GM12878 (cell line): ENCODE data around the gene AGBL1. TPM values are rescaled to one million over a fixed set of nuclear protein-coding genes. Genes with fewer than 3 reads are reported as not detected.

Experiments used
- ATAC-seq: fragments of 200-7000 bp; cut with Tn5 transposase; 3 replicates; pipeline ENCODE4 v1.9.1; 2020; ENCODE audit warnings: mild to moderate bottlenecking, moderate library complexity
- BruUV-seq: library from RNA; stranded (reverse); fragments of 400-500 nt; replicated peaks from 2 replicates; lab custom pipeline; 2021; lab: Mats Ljungman, UMichigan
- CTCF ChIA-PET: fragments of 300-600 bp; sonication (Branson Sonifier 250); formaldehyde crosslinking; extraction: SDS; loops from one replicate; lab custom pipeline; 2021; ENCODE audit warnings: inconsistent platforms; lab: Yijun Ruan, JAX
- POLR2A ChIA-PET: fragments of 350-600 bp; formaldehyde crosslinking; extraction: SDS; loops from one replicate; lab custom pipeline; 2021; ENCODE audit warnings: inconsistent platforms; lab: Charles Lee
- RAD21 ChIA-PET: fragments of 300-600 bp; sonication (Branson Sonifier 250); formaldehyde crosslinking; loops from one replicate; lab custom pipeline; 2023; ENCODE audit warnings: antibody characterized with exemption; ENCODE audit not compliant: unreplicated experiment; lab: Charles Lee
- SMC1A ChIA-PET: fragments of 300-600 bp; sonication (Branson Sonifier 250); formaldehyde crosslinking; loops from one replicate; lab custom pipeline; 2023; ENCODE audit not compliant: unreplicated experiment, uncharacterized antibody; lab: Charles Lee
- DNase-seq: peaks from one replicate; pipeline ENCODE4 v3.0.0-alpha.2; 2011; ENCODE audit warnings: low read depth, low spot score
- FAIRE-seq: peaks from 3 replicates; lab custom pipeline; 2011; peaks lifted over from hg19 to GRCh38; lab: Jason Lieb, UNC
- H2AFZ ChIP-seq: 2 replicates; pipeline ENCODE4 v1.6.0; 2011; ENCODE audit warnings: low read depth, low read length, control low read depth; ENCODE audit not compliant: control insufficient read depth
- H3K27ac ChIP-seq: 2 replicates; pipeline ENCODE4 v1.5.1; 2011; ENCODE audit warnings: control low read depth; ENCODE audit not compliant: control insufficient read depth, insufficient read depth
- H3K27me3 ChIP-seq, 2 experiments: replicated peaks in 1 of 2; 2 replicates each; pipeline versions ENCODE4 v1.6.0 to v1.6.1; 2011; ENCODE audit warnings: low read length in 1 of 2; ENCODE audit not compliant: control insufficient read depth in 2 of 2, insufficient read depth in 2 of 2
- H3K36me3 ChIP-seq, 2 experiments: 2 replicates each; pipeline ENCODE4 v1.5.1; 2011; ENCODE audit warnings: low read length in 1 of 2; ENCODE audit not compliant: control insufficient read depth in 2 of 2, insufficient read depth in 2 of 2
- H3K4me1 ChIP-seq: 2 replicates; pipeline ENCODE4 v1.6.1; 2011; ENCODE audit warnings: mild to moderate bottlenecking, low read length, moderate library complexity, mixed read lengths; ENCODE audit not compliant: control insufficient read depth, insufficient read depth
- H3K4me2 ChIP-seq: 2 replicates; pipeline ENCODE4 v1.6.0; 2011; ENCODE audit warnings: control low read depth; ENCODE audit not compliant: control insufficient read depth, insufficient read depth
- H3K4me3 ChIP-seq: fragments of 200-600 bp; sonication (generic); 2 replicates; pipeline ENCODE4 v1.5.1; 2016
- H3K79me2 ChIP-seq: 2 replicates; pipeline ENCODE4 v1.6.0; 2011; ENCODE audit warnings: low read length; ENCODE audit not compliant: control insufficient read depth, insufficient read depth
- H3K9ac ChIP-seq: 2 replicates; pipeline ENCODE4 v1.8.0; 2011; ENCODE audit warnings: low read length, control low read depth, mixed read lengths; ENCODE audit not compliant: control insufficient read depth, insufficient read depth
- H3K9me3 ChIP-seq: replicated peaks from 3 replicates; pipeline ENCODE4 v1.5.1; 2011; ENCODE audit warnings: mild to moderate bottlenecking, low read length; ENCODE audit not compliant: control insufficient read depth, insufficient read depth
- H4K20me1 ChIP-seq: 2 replicates; pipeline ENCODE4 v1.6.0; 2011; ENCODE audit not compliant: control insufficient read depth, insufficient read depth
- CEBPZ ChIP-seq: fragments of 150-350 bp; IDR thresholded peaks from 2 replicates; pipeline ENCODE4 v1.6.1; 2016; ENCODE audit warnings: low read depth, low read length
- EED ChIP-seq: sonication (generic); IDR thresholded peaks from 2 replicates; pipeline ENCODE4 v1.6.1; 2016; ENCODE audit warnings: antibody characterized with exemption, low read depth
- MEF2B ChIP-seq: fragments of 450-650 bp; IDR thresholded peaks from 2 replicates; pipeline ENCODE4 v1.6.1; 2018; ENCODE audit warnings: mild to moderate bottlenecking, moderate library complexity; ENCODE audit not compliant: partially characterized antibody, poor library complexity, severe bottlenecking
- MTA2 ChIP-seq: fragments of 450-650 bp; IDR thresholded peaks from 2 replicates; pipeline ENCODE4 v1.6.1; 2016; ENCODE audit warnings: low read depth, mild to moderate bottlenecking, moderate library complexity
- RAD21 ChIP-seq: IDR thresholded peaks from 2 replicates; pipeline ENCODE4 v1.6.1; 2011; ENCODE audit warnings: mild to moderate bottlenecking, low read depth, low read length, moderate library complexity; ENCODE audit not compliant: insufficient read depth
- SMAD5 ChIP-seq: IDR thresholded peaks from 2 replicates; pipeline ENCODE4 v1.6.1; 2016; ENCODE audit warnings: antibody characterized with exemption, low read depth
- SMARCA5 ChIP-seq: fragments of 450-650 bp; IDR thresholded peaks from 2 replicates; pipeline ENCODE4 v1.6.1; 2017; ENCODE audit warnings: mild to moderate bottlenecking
- WGBS: methylation state at CpG from one replicate; pipeline ENCODE4 v1.1.6; 2016; ENCODE audit warnings: low lambda C conversion rate; ENCODE audit not compliant: insufficient replicate concordance, insufficient coverage; ENCODE audit errors: missing lambda C conversion rate; 5-methylcytosine and 5-hydroxymethylcytosine counted together
- in situ Hi-C: fragments of 300-500 bp; cut with MboI; formaldehyde crosslinking; loops from 9 replicates; pipeline ENCODE4 v1.14.3; 2018; ENCODE audit warnings: mixed read lengths
- intact Hi-C: fragments of 100-400 bp; cut with micrococcal nuclease; formaldehyde crosslinking; loops from one replicate; pipeline ENCODE4 v1.14.2; 2022; ENCODE audit not compliant: unreplicated experiment
- polyA plus RNA-seq, 11 experiments: library from polyadenylated mRNA; depleted of rRNA in 4 of 11; unstranded in 6 of 11; stranded (reverse) in 5 of 11; fragments of >200 nt; fragmentation: Nextera tagmentation in 4 of 11; fragmentation: Illumina TruSeq in 1 of 11; extraction: Ambion mirVana in 4 of 11; extraction: Trizol in 1 of 11; gene quantifications; 1 replicate in 1 of 11; 2 replicates in 10 of 11; pipeline versions ENCODE4 v1.2.1 to v1.2.3, GENCODE V29; 2011 to 2016; ENCODE audit warnings: inconsistent platforms in 2 of 11, missing spikeins in 2 of 11, low read depth in 1 of 11
- total RNA-seq, 4 experiments: library from RNA; depleted of rRNA in 3 of 4; stranded (reverse); fragments of >200 nt in 3 of 4; fragmentation: Illumina TruSeq in 1 of 4; extraction: Trizol in 1 of 4; gene quantifications; 2 replicates each; pipeline versions ENCODE4 v1.2.1 to v1.2.3, GENCODE V29; 2013 to 2021

The AGBL1 gene
- total and polyA plus RNA-seq, 10 of the 15 experiments (the other 5 are each of a cell fraction or from before 2014, with no cell fraction given), result not detected

GRCh38 chr15:86231864-86232721 is 152.4 kb downstream of the AGBL1 start (continued):
- TF ChIP-seq CEBPZ, result no peak
- peak; percentile 58 for TF ChIP-seq RAD21
- TF ChIP-seq EED, result no peak

- H3K4me2 ChIP-seq, result no peak overlapping the region
- ATAC-seq (peak; percentile 45), FAIRE-seq (no peak), DNase-seq (no peak)
- no peak overlapping the region for H3K4me3 ChIP-seq
- H3K4me1 ChIP-seq, result no peaks in the 10 kb centered on the region
- H3K79me2 ChIP-seq, result no peaks in the 10 kb centered on the region
- H3K9ac ChIP-seq, result no peak overlapping the region
- no peak overlapping the region for H3K27ac ChIP-seq
- no peaks in the 10 kb centered on the region for H4K20me1 ChIP-seq
- no peaks in the 10 kb centered on the region for H3K27me3 ChIP-seq
- no TSS peak for BruUV-seq
- CTCF ChIA-PET, result no interaction called here
- WGBS, result 12% methylated on average over 3 of the region's 3 CpGs
- POLR2A ChIA-PET, result no interaction called here
- RAD21 ChIA-PET, result interaction anchor here (2.7 kb wide), 1 partner anchor 508 kb away, joined by 7 read pairs; no protein-coding TSS in a partner anchor
- SMC1A ChIA-PET, result interaction anchor here (0.7 kb wide), 1 partner anchor 246 kb away, joined by 3 read pairs; no protein-coding TSS in a partner anchor
- H3K36me3 ChIP-seq, result no peaks in the 10 kb centered on the region
- intact Hi-C loops (no loop called here), in situ Hi-C loops (no loop called here)
- no peaks in the 10 kb centered on the region for H3K9me3 ChIP-seq
- TF ChIP-seq MTA2 (peak; percentile 81), MEF2B (peak; percentile 61), SMAD5 (no peak), SMARCA5 (no peak)
- no peak overlapping the region for H2AFZ ChIP-seq
These were observed 156.0 kb downstream of the AGBL1 start for GRCh38 chr15:86235667-86236066.
